Measurements from ENCODE around the gene LGALS12.

DNA sequence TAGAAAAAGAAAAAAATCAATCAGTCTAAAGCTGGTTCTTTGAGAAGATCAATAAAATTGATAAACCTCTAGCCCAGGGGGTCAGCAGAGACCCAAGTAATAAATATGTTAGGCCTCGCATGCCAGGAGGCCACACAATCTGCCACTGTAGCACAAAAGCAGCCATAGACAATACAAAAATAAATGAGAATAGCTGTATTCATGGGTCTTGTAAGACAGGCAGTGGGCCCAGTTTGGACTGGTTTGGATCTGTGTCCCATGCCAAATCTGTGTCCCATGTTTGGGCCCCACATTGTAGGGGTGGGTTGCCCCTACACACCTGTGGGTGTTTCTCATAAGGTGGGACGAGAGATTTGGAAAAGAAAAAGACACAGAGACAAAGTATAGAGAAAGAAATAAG, 24.1 kb downstream of the LGALS12 start:
- TF ChIP-seq RARB (CRISPR knock-in tag; IDR thresholded peaks at IDR 0.05) (no peak), ARNTL (CRISPR knock-in tag; IDR thresholded peaks at IDR 0.05; ENCODE audit: borderline replicate concordance, low read depth) (no peak)

Measured in SK-N-SH treated with all-trans-retinoic acid at 6 μM for 48 hours (cell line).